DND-41 (cell line): ENCODE data around the gene COL20A1.

ENCODE experiments used
- ATAC-seq: fragments of 200-7000 bp; cut with Tn5 transposase; 3 replicates; pipeline ENCODE4 v1.9.1; 2021; ENCODE audit warnings: low read depth; ENCODE audit not compliant: insufficient read depth
- DNase-seq: peaks from one replicate; pipeline ENCODE4 v3.0.0-alpha.2; 2020
- H2AFZ ChIP-seq: 2 replicates; pipeline ENCODE4 v1.6.0; 2012; ENCODE audit warnings: low read depth, low read length
- H3K27ac ChIP-seq: 2 replicates; pipeline ENCODE4 v1.5.1; 2012; ENCODE audit warnings: low read length, inconsistent platforms
- H3K27me3 ChIP-seq: fragments of 200-600 bp; sonication (generic); 2 replicates; pipeline ENCODE4 v1.6.0; 2012; ENCODE audit warnings: low read length, mild to moderate bottlenecking, inconsistent platforms; ENCODE audit not compliant: insufficient read depth, poor library complexity
- H3K36me3 ChIP-seq: 2 replicates; pipeline ENCODE4 v1.5.1; 2012; ENCODE audit warnings: low read length, inconsistent platforms; ENCODE audit not compliant: insufficient read depth
- H3K4me1 ChIP-seq: 2 replicates; pipeline ENCODE4 v1.5.1; 2012; ENCODE audit warnings: mild to moderate bottlenecking, low read length; ENCODE audit not compliant: insufficient read depth
- H3K4me2 ChIP-seq: 2 replicates; pipeline ENCODE4 v1.6.0; 2012; ENCODE audit warnings: mild to moderate bottlenecking, moderate library complexity, low read length, inconsistent platforms; ENCODE audit not compliant: insufficient read depth
- H3K4me3 ChIP-seq, 2 experiments: fragments of 200-600 bp in 1 of 2; shearing (Covaris generic) in 1 of 2; 2 replicates each; pipeline ENCODE4 v1.5.1; 2012 to 2016; ENCODE audit warnings: inconsistent platforms in 2 of 2, low read length in 2 of 2, mild to moderate bottlenecking in 2 of 2, low read depth in 1 of 2, moderate library complexity in 1 of 2
- H3K79me2 ChIP-seq: 2 replicates; pipeline ENCODE4 v1.6.0; 2012; ENCODE audit warnings: low read length, inconsistent platforms; ENCODE audit not compliant: insufficient read depth
- H3K9ac ChIP-seq: 2 replicates; pipeline ENCODE4 v1.6.0; 2012; ENCODE audit warnings: low read depth, mild to moderate bottlenecking, inconsistent platforms, low read length, moderate library complexity
- H3K9me3 ChIP-seq: 2 replicates; pipeline ENCODE4 v1.5.1; 2012; ENCODE audit warnings: low read length, moderate library complexity, mild to moderate bottlenecking, inconsistent platforms; ENCODE audit not compliant: insufficient read depth, severe bottlenecking
- H4K20me1 ChIP-seq: 2 replicates; pipeline ENCODE4 v1.6.0; 2012; ENCODE audit warnings: low read length; ENCODE audit not compliant: insufficient read depth
- CTCF ChIP-seq: IDR thresholded peaks from 2 replicates; pipeline ENCODE4 v1.5.1; 2012; ENCODE audit warnings: borderline replicate concordance, low read length, moderate library complexity, mild to moderate bottlenecking; ENCODE audit not compliant: poor library complexity, severe bottlenecking; ENCODE audit errors: extremely low read depth
- EZH2 ChIP-seq: IDR thresholded peaks from 3 replicates; pipeline ENCODE4 v1.6.1; 2012; ENCODE audit warnings: borderline replicate concordance, low read depth, mild to moderate bottlenecking, moderate library complexity, low read length, inconsistent platforms; ENCODE audit not compliant: severe bottlenecking

COL20A1 gene

GRCh38 chr20:63368151-63368550 is 75.2 kb downstream of the COL20A1 start:
- TF ChIP-seq EZH2 = no peak
- no peak for TF ChIP-seq CTCF
- no peaks in the 10 kb centered on the region for H3K79me2 ChIP-seq
- H3K27ac ChIP-seq = no peak overlapping the region
- H3K27me3 ChIP-seq = no peaks in the 10 kb centered on the region
- no peak overlapping the region for H3K9ac ChIP-seq
- no peaks in the 10 kb centered on the region for H3K4me1 ChIP-seq
- no peak overlapping the region for H3K4me3 ChIP-seq
- ATAC-seq (no peak), DNase-seq (no peak)
- H4K20me1 ChIP-seq = peaks cover 15% of the 10 kb centered on the region
- H3K36me3 ChIP-seq = no peaks in the 10 kb centered on the region
- H3K9me3 ChIP-seq = no peaks in the 10 kb centered on the region
- no peak overlapping the region for H3K4me2 ChIP-seq
- no peak overlapping the region for H2AFZ ChIP-seq

GRCh38 chr20:63369024-63369530 is 76.1 kb downstream of the COL20A1 start:
- H4K20me1 ChIP-seq = peaks cover 19% of the 10 kb centered on the region
- H3K9ac ChIP-seq = no peak overlapping the region
- no peaks in the 10 kb centered on the region for H3K79me2 ChIP-seq
- ATAC-seq = no peak
- no peaks in the 10 kb centered on the region for H3K9me3 ChIP-seq
- peaks cover 5% of the 10 kb centered on the region for H3K27me3 ChIP-seq
- H3K4me2 ChIP-seq = no peak overlapping the region
- no peak for DNase-seq
- H3K36me3 ChIP-seq = no peaks in the 10 kb centered on the region
- no peak overlapping the region for H3K27ac ChIP-seq
- H2AFZ ChIP-seq = no peak overlapping the region
- H3K4me1 ChIP-seq = no peaks in the 10 kb centered on the region
- no peak overlapping the region for H3K4me3 ChIP-seq
- TF ChIP-seq EZH2 = no peak
- TF ChIP-seq CTCF = no peak

- Histone ChIP-seq H3K36me3 (no peaks in the 10 kb centered on the region), H3K4me1 (no peaks in the 10 kb centered on the region), H3K27me3 (peaks cover 11% of the 10 kb centered on the region), H3K79me2 (no peaks in the 10 kb centered on the region), H3K27ac (no peak overlapping the region), H4K20me1 (peaks cover 24% of the 10 kb centered on the region), H3K4me2 (no peak overlapping the region), H3K9me3 (no peaks in the 10 kb centered on the region), H2AFZ (no peak overlapping the region), H3K9ac (no peak overlapping the region), H3K4me3 (no peak overlapping the region)
- TF ChIP-seq CTCF (no peak), EZH2 (no peak)
- peak; percentile 9; the same call in 1 of the 3 replicates for ATAC-seq
- DNase-seq = no peak
Observed at GRCh38 chr20:63369724-63370617, 77.0 kb downstream of the COL20A1 start.
